ENCODE results near the gene ACSS3.

The ACSS3 gene

DNA sequence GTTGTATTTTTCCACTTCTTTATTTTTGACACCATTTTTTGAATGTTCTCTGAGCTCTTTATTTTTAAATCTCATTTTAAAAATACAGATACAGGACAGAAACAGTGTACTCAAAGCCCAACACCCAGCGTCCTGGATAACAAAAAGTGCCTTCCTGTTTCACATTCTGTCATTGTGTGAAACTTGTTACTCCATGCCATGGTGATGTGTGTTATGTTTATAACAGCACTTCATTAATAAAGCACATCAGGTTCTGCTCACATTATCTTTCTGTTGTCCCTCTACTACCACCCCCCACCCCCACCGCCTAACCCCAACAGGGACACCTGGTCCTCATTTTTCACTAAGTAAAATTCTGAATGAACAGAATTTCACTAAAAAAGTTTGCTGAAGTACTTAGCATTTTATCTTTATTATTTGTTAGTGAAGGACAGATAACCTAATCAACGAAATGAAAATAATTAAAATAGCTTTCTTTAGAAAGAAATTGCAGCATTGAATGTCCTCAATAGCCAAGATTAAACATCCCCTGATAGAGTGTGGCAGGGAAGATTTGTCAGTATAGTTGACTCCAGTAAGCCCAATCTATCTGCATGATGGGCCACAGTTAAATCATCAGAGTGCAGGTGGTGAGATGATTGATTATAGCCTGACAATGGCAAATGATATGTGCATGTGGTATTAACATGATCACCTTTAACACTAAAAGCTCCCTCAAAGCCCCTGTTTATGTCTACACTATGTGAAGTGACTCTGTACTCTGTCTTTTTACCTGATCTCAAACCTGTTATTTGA lies 153.9 kb downstream of the ACSS3 start:
- DNase-seq: no peak

DNA sequence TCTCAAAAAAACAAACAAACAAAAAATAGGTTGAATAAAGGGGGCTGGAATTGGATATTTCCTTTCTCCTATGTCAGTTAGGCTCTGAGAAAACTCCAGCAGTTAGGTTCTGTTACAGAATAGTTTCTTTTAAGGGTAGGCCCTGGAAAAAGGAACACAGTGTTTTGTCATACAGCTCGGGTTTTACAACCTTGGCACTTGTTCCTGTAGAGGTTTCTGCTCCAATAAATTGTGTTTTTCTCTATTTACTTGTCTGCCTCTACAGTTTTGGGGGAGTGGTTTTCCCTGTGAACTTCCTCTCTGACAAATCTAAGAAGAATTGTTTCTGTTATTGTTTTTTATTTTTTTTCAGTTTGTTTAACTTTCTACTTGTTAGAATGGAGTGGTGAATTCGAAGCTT lies 167.6 kb downstream of the ACSS3 start:
- DNase-seq: no peak

DNA sequence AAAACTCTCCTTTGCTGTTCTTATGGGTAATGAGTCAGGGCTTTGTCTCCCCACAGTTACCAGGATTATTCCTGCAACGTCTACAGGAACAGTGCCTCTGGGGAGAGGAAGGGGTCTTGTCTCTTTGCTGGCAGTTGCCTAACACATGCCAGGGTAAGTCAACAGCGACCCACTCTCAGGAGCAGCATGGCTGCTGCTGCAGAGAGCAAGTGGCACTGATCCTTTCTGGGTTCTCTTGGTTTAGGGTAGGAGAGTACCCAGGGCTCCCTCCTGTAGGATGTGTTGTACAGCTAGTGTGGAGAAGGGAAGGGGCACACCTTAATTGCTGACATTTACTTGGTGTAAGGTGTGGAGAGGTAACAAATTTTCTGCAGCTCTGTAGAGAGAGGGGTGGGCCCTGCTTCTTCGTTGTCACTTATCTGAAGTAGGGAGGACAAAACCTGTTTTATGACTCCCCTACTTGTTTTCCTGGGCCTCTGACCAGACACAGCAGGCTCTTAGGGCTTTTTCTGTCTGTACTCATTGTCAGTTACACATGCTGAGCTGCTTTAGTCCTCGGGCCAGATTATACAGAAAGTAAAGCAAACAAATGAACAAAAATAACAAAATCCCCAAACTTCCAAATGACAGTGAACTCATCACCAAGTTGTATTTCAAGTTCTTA lies 168.2 kb downstream of the ACSS3 start:
- DNase-seq: no peak

- no peak for DNase-seq
Observed at GRCh38 chr12:81249976-81250375, 172.1 kb downstream of the ACSS3 start.

- DNase-seq: no peak
Observed at GRCh38 chr12:81252228-81252627, 174.3 kb downstream of the ACSS3 start.

- DNase-seq: no peak
Observed at GRCh38 chr12:81253360-81253759, 175.5 kb downstream of the ACSS3 start.

GRCh38 chr12:81255456-81255855 lies 177.6 kb downstream of the ACSS3 start:
- no peak for DNase-seq

DNA sequence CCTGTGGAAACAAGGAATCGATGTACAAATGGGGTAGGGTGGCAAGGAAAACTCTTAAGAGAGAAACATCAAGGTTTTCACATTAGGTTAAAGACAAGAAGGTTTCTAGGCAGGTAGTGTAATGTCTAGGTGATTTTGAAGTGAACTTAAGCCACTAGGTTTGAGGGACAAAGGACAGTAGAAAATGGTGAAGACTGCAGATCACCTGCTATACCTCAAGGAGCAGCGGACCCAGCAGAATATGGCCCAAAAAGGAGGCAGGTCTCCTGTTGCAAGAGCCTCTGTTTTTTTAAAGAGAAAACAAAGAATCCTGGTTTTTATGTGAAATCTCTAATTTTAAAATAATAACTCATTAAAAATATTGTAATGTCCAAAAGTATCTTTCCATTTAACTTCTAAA lies 178.1 kb downstream of the ACSS3 start:
- DNase-seq: no peak

GRCh38 chr12:81257947-81258551 lies 180.2 kb downstream of the ACSS3 start:
- DNase-seq: no peak

- DNase-seq: no peak
Observed at GRCh38 chr12:81259360-81259759, 181.5 kb downstream of the ACSS3 start.

GRCh38 chr12:81261508-81262207 lies 183.8 kb downstream of the ACSS3 start:
- no peak for DNase-seq

GRCh38 chr12:81263072-81263471 lies 185.2 kb downstream of the ACSS3 start:
- no peak for DNase-seq

GRCh38 chr12:81270385-81270784 lies 192.5 kb downstream of the ACSS3 start:
- DNase-seq: no peak

- DNase-seq: no peak
Observed at GRCh38 chr12:81274637-81275529, 197.0 kb downstream of the ACSS3 start.

- DNase-seq: no peak
Observed at GRCh38 chr12:81284137-81284536, 206.3 kb downstream of the ACSS3 start.

GRCh38 chr12:81288651-81289050 lies 210.8 kb downstream of the ACSS3 start:
- DNase-seq: no peak

DNA sequence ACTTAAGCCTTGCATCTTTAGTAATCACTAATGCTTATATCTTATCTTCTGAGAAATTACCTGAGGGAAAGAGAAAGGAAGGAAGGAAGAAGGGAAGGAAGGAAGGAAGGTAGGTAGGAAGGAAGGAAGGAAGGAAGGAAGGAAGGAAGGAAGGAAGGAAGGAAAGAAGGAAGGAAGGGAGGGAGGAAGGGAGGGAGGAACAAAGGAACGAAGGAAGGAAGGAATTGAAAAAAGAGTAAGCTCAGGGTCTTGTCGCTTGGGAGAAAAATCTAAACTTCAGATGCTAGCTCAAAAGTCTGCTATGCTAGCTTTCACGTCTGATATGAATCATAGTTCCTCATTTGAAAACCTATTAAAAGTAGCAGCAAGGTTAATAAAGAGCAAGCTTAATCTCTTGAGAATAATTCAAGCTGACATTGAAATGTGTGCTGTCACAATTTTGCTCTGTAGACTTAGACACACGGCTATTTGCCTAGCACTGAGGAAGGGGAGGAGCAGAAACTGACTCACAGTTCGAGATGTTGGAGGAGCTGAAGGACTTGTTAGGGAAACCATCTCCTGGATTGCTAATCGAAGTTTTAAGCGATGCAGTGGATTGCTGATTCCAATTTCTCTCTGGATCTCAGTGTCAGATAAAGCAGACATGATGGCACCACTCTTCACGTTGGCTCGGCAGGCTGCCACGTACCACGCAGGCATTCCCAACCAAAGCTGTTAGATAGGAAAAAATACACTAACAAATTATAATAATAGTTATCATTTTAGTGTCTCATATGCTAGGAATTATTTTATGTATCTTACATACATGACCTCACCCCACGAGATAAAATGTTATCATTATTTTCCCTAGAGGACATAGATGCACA lies 216.7 kb downstream of the ACSS3 start:
- no peak for DNase-seq

DNA sequence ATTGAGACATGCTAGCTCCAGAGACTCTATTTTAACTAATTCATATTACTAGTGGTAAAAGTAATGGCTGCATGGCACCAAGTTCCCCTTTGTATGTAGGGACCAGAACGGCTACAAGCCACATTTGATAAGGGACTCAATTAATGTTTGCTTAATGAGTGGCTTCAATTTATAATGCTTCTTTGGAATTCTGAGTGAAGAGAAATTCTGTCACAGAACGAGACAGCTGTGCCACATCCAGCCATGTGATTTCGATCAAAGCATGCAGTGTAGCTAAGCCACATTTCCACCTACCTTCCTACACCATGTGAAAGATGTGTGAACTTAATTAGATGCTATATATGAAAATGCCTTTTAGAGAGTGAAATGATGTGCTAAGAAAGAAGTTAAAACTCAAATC lies 217.4 kb downstream of the ACSS3 start:
- no peak for DNase-seq

- no peak for DNase-seq
Observed at GRCh38 chr12:81296556-81297305, 218.9 kb downstream of the ACSS3 start.

GRCh38 chr12:81297601-81298000 lies 219.7 kb downstream of the ACSS3 start:
- no peak for DNase-seq

GRCh38 chr12:81300454-81300853 lies 222.6 kb downstream of the ACSS3 start:
- no peak for DNase-seq

Data from activated naive CD4-positive, alpha-beta T cell treated with Interleukin-2 at 50 U/mL for 16 hours (primary cell).